ENCODE data around the gene ARID1B. TPM values are rescaled to one million over a fixed set of nuclear protein-coding genes. Genes with fewer than 3 reads are reported as not detected.

The ARID1B gene
- total RNA-seq, 1 experiment from 2014 or later: 58.8 TPM

DNA sequence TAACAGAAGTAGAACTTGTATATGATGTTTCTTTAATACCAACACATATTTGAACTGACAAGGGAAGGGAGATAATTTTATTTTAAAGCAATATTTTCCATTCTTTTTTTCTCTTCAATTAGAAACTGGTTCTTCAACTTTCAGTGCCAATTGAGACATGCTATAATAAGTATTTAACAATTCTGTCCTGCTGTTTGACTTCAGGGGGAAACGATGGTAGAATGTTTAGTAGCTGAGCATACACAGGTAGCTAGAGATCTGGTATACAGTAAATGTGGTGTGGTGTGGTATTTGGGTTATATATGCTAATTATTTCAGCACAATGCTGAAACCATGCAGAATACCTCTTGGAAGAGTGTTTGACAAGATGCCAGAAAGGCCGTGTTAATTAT, 156.9 kb downstream of the ARID1B start:
- Mint-ChIP-seq H3K4me3 (ENCODE audit: unreplicated experiment) (no peak overlapping the region), H3K36me3 (ENCODE audit: insufficient read depth, unreplicated experiment) (peaks cover 11% of the 10 kb centered on the region), H3K4me1 (ENCODE audit: low read depth, unreplicated experiment) (no peaks in the 10 kb centered on the region), H3K27ac (ENCODE audit: unreplicated experiment) (no peak overlapping the region), H3K27me3 (ENCODE audit: insufficient read depth, unreplicated experiment) (no peaks in the 10 kb centered on the region), H3K9me3 (ENCODE audit: unreplicated experiment) (no peaks in the 10 kb centered on the region)
- POLR2A ChIA-PET: no interaction called here
- Histone ChIP-seq H3K4me1 (peaks cover 24% of the 10 kb centered on the region), H3K27me3 (replicated peaks; ENCODE audit: control insufficient read depth, insufficient read depth, low read length) (no peaks in the 10 kb centered on the region), H3K9me3 (no peaks in the 10 kb centered on the region), H3K36me3 (ENCODE audit: control insufficient read depth, insufficient read depth, low read length) (no peaks in the 10 kb centered on the region), H3K4me3 (ENCODE audit: low read depth, low read length) (no peak overlapping the region)
- intact Hi-C loops (cut with micrococcal nuclease; ENCODE audit: unreplicated experiment): loop anchor here (5.0 kb wide), 1 partner anchor 152 kb away; no protein-coding TSS in a partner anchor
- CTCF ChIA-PET: interaction anchor here (0.6 kb wide), 1 partner anchor 50 kb away, joined by 3 read pairs; no protein-coding TSS in a partner anchor
- TF ChIP-seq, protein P1, sequence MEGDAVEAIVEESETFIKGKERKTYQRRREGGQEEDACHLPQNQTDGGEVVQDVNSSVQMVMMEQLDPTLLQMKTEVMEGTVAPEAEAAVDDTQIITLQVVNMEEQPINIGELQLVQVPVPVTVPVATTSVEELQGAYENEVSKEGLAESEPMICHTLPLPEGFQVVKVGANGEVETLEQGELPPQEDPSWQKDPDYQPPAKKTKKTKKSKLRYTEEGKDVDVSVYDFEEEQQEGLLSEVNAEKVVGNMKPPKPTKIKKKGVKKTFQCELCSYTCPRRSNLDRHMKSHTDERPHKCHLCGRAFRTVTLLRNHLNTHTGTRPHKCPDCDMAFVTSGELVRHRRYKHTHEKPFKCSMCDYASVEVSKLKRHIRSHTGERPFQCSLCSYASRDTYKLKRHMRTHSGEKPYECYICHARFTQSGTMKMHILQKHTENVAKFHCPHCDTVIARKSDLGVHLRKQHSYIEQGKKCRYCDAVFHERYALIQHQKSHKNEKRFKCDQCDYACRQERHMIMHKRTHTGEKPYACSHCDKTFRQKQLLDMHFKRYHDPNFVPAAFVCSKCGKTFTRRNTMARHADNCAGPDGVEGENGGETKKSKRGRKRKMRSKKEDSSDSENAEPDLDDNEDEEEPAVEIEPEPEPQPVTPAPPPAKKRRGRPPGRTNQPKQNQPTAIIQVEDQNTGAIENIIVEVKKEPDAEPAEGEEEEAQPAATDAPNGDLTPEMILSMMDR (IDR thresholded peaks at IDR 0.05; ENCODE audit: insufficient read depth in 1 of 2, low read depth in 1 of 2, low read length in 1 of 2, severe bottlenecking in 1 of 2, unreplicated experiment in 1 of 2): no peak
- BruUV-seq (replicated peaks): no TSS peak
- no peak for DNase-seq

DNA sequence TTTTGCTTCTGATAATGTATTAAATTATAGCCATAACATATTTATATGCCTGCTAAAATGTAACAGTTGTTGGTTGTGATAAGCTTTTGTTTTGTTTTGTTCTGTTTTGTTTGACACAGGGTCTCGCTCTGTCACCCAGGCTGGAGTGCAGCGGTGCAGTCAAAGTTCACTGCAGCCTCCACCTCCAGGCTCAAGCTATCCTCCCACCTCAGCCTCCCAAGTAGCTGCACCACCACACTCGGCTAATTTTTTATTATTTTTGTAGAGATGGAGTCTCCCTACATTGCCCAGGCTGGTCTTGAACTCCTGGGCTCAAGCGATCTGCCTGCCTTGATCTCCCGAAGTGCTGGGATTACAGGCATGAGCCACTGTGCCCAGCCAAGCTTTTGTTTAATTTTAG, 157.8 kb downstream of the ARID1B start:
- no peak for DNase-seq
- no TSS peak for BruUV-seq (replicated peaks)
- Histone ChIP-seq H3K9me3 (no peaks in the 10 kb centered on the region), H3K4me1 (peaks cover 24% of the 10 kb centered on the region), H3K4me3 (ENCODE audit: low read depth, low read length) (no peak overlapping the region), H3K36me3 (ENCODE audit: control insufficient read depth, insufficient read depth, low read length) (no peaks in the 10 kb centered on the region), H3K27me3 (replicated peaks; ENCODE audit: control insufficient read depth, insufficient read depth, low read length) (no peaks in the 10 kb centered on the region)
- POLR2A ChIA-PET: no interaction called here
- Mint-ChIP-seq H3K27me3 (ENCODE audit: insufficient read depth, unreplicated experiment) (no peaks in the 10 kb centered on the region), H3K27ac (ENCODE audit: unreplicated experiment) (no peak overlapping the region), H3K4me3 (ENCODE audit: unreplicated experiment) (no peak overlapping the region), H3K9me3 (ENCODE audit: unreplicated experiment) (no peaks in the 10 kb centered on the region), H3K4me1 (ENCODE audit: low read depth, unreplicated experiment) (peaks cover under 1% of the 10 kb centered on the region), H3K36me3 (ENCODE audit: insufficient read depth, unreplicated experiment) (peaks cover 11% of the 10 kb centered on the region)
- TF ChIP-seq, protein P1 (IDR thresholded peaks at IDR 0.05; ENCODE audit: insufficient read depth in 1 of 2, low read depth in 1 of 2, low read length in 1 of 2, severe bottlenecking in 1 of 2, unreplicated experiment in 1 of 2): no peak
- CTCF ChIA-PET: no interaction called here
- intact Hi-C loops (cut with micrococcal nuclease; ENCODE audit: unreplicated experiment): loop anchor here (5.0 kb wide), 1 partner anchor 153 kb away; no protein-coding TSS in a partner anchor

DNA sequence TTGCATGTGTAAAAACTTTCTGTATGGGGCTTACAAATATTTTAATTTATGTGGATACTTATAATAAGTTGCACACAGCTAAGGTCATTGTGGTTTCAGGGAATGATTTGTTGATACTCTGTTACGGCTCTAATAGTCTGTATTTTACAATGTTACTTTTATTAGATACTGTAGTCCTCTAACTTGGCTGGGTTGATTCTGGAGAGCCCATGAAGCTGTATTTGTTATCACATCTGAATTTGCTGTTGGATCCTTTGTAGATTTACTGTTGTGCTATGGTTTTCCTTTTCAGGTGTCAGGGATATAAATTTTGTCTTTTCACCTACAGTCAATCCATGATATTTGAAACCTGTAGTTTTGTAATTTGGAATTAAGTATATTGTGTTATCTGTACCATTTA, 161.0 kb downstream of the ARID1B start:
- Mint-ChIP-seq H3K27me3 (ENCODE audit: insufficient read depth, unreplicated experiment) (no peaks in the 10 kb centered on the region), H3K27ac (ENCODE audit: unreplicated experiment) (no peak overlapping the region), H3K9me3 (ENCODE audit: unreplicated experiment) (no peaks in the 10 kb centered on the region), H3K4me3 (ENCODE audit: unreplicated experiment) (no peak overlapping the region), H3K4me1 (ENCODE audit: low read depth, unreplicated experiment) (peaks cover 6% of the 10 kb centered on the region), H3K36me3 (ENCODE audit: insufficient read depth, unreplicated experiment) (peaks cover 16% of the 10 kb centered on the region)
- ChIA-PET POLR2A (no interaction called here), CTCF (no interaction called here)
- no peaks in the 10 kb centered on the region for H3K27me3 ChIP-seq (replicated peaks; ENCODE audit: control insufficient read depth, insufficient read depth, low read length)
- intact Hi-C loops (cut with micrococcal nuclease; ENCODE audit: unreplicated experiment): no loop called here
- H3K4me3 ChIP-seq (ENCODE audit: low read depth, low read length): no peak overlapping the region
- DNase-seq: no peak
- TF ChIP-seq, protein P1 (IDR thresholded peaks at IDR 0.05; ENCODE audit: insufficient read depth in 1 of 2, low read depth in 1 of 2, low read length in 1 of 2, severe bottlenecking in 1 of 2, unreplicated experiment in 1 of 2): no peak
- H3K4me1 ChIP-seq: peaks cover 15% of the 10 kb centered on the region
- H3K36me3 ChIP-seq (ENCODE audit: control insufficient read depth, insufficient read depth, low read length): no peaks in the 10 kb centered on the region
- BruUV-seq (replicated peaks): no TSS peak
- no peaks in the 10 kb centered on the region for H3K9me3 ChIP-seq

Data from Caco-2 (cell line).